ENCODE results near the gene ODAD2.

DNA sequence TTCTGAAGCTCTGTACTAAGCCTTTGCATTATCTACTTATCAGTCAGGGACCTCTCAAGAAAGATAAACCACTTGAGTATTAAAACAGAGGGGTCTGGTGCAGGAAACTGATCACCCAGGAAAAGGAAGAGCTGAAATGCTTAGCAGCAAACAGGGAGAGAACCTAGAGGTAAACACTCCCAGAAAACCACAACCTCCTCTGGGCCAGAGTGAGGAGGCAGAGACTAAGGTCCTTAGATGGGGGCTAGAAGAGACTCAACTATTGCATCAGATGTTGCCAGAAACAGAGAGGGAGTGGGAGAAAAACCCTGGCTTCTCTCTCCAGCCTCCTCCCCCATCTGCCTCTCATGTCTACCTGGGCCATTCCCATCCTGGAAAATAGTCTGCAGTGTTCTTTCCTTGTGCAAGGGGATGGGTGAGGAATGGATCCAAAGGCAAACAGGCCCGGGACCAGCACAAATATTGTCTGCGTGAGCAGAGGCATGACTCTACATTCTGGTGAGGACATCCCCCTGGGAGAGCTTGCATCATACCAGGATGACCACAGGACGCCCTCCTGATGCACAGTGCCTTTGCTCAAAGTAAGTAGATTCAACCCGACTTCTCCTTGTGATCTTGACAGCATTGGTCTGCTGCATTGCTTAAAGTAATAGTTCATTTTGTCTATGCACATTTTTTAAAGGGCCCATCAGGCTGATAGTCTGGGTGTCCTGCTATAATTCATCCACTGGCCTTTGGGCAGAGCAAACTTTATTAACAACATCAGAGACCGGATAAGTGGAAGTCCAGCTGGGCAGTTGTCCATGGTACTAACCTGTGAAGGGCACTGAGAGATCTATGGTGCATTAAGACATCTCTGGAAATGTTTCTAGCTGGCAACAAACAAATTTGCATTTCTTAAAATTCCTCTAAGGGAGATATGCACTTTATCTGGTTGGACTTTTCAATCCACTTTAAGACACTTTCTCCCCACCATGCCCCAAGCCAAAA, 22.4 kb upstream of the ODAD2 start:
- TF ChIP-seq POLR2AphosphoS5 (IDR thresholded peaks at IDR 0.05; ENCODE audit: low read depth, low read length) = no peak
- TF ChIP-seq, protein P1, sequence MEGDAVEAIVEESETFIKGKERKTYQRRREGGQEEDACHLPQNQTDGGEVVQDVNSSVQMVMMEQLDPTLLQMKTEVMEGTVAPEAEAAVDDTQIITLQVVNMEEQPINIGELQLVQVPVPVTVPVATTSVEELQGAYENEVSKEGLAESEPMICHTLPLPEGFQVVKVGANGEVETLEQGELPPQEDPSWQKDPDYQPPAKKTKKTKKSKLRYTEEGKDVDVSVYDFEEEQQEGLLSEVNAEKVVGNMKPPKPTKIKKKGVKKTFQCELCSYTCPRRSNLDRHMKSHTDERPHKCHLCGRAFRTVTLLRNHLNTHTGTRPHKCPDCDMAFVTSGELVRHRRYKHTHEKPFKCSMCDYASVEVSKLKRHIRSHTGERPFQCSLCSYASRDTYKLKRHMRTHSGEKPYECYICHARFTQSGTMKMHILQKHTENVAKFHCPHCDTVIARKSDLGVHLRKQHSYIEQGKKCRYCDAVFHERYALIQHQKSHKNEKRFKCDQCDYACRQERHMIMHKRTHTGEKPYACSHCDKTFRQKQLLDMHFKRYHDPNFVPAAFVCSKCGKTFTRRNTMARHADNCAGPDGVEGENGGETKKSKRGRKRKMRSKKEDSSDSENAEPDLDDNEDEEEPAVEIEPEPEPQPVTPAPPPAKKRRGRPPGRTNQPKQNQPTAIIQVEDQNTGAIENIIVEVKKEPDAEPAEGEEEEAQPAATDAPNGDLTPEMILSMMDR (IDR thresholded peaks at IDR 0.05; ENCODE audit: control extremely low read depth in 1 of 3, insufficient read depth in 1 of 3, low read depth in 1 of 3, low read length in 3 of 3) = no peak
- no peak for TF ChIP-seq POLR2A (IDR thresholded peaks at IDR 0.05; ENCODE audit: control extremely low read depth in 1 of 2, low read depth in 2 of 2, low read length in 2 of 2)
- TF ChIP-seq HDAC2 (IDR thresholded peaks at IDR 0.05; ENCODE audit: borderline replicate concordance in 1 of 2, low read depth in 2 of 2, low read length in 2 of 2) = no peak
- TF ChIP-seq TEAD4 (IDR thresholded peaks at IDR 0.05; ENCODE audit: low read depth, low read length) = no peak
- TF ChIP-seq SIN3A (conservative IDR thresholded peaks at IDR 0.05 in 1 of 2, IDR thresholded peaks at IDR 0.05 in 1 of 2; ENCODE audit: low read depth in 1 of 2, low read length in 2 of 2) = no peak
- no peak for TF ChIP-seq EZH2 (IDR thresholded peaks at IDR 0.05; ENCODE audit: low read depth, low read length, severe bottlenecking)
- no peak for TF ChIP-seq SP1 (IDR thresholded peaks at IDR 0.05; ENCODE audit: low read depth, low read length)
- TF ChIP-seq GABPA (IDR thresholded peaks at IDR 0.05; ENCODE audit: borderline replicate concordance, insufficient read depth, low read length) = no peak

Data from H1 (cell line).